DOHH2 (cell line): Measurements from ENCODE around the gene ZNHIT1.
"Not testable (repeated sequence)": the region's sequence is repeated elsewhere in the genome, so short reads cannot be mapped to it uniquely, and the experiment has no call there.

ENCODE experiments used
- H3F3A ChIP-seq: fragments of 200-600 bp; sonication (generic), shearing (Covaris generic); 2 replicates; pipeline ENCODE4 v1.6.0; 2016; ENCODE audit warnings: antibody characterized with exemption, mild to moderate bottlenecking; ENCODE audit not compliant: control insufficient read depth, insufficient read depth
- H3K27ac ChIP-seq: fragments of 200-600 bp; sonication (generic); 2 replicates; pipeline ENCODE4 v1.5.1; 2014; ENCODE audit warnings: low read depth, mild to moderate bottlenecking, low read length, moderate library complexity
- H3K27me3 ChIP-seq: fragments of 200-600 bp; sonication (generic); 2 replicates; pipeline ENCODE4 v1.6.1; 2014; ENCODE audit warnings: mild to moderate bottlenecking, low read length, mixed read lengths; ENCODE audit not compliant: control insufficient read depth
- H3K36me3 ChIP-seq: fragments of 200-600 bp; sonication (generic); 2 replicates; pipeline ENCODE4 v1.6.1; 2014; ENCODE audit warnings: mild to moderate bottlenecking, low read length, moderate library complexity, mixed read lengths; ENCODE audit not compliant: control insufficient read depth
- H3K4me1 ChIP-seq: fragments of 200-600 bp; sonication (generic); 2 replicates; pipeline ENCODE4 v1.6.1; 2014; ENCODE audit warnings: mild to moderate bottlenecking, low read length, mixed read lengths; ENCODE audit not compliant: control insufficient read depth
- H3K4me2 ChIP-seq: fragments of 200-600 bp; sonication (generic); 2 replicates; pipeline ENCODE4 v1.6.0; 2014; ENCODE audit warnings: mild to moderate bottlenecking, low read length, moderate library complexity
- H3K4me3 ChIP-seq: fragments of 200-600 bp; sonication (generic); 2 replicates; pipeline ENCODE4 v1.5.1; 2014; ENCODE audit warnings: mild to moderate bottlenecking, low read length, mixed read lengths
- H3K79me2 ChIP-seq: fragments of 200-600 bp; sonication (generic); 2 replicates; pipeline ENCODE4 v1.6.1; 2014; ENCODE audit warnings: mild to moderate bottlenecking, low read length, mixed read lengths; ENCODE audit not compliant: control insufficient read depth
- H3K9me2 ChIP-seq: fragments of 200-600 bp; sonication (generic); replicated peaks from 2 replicates; pipeline ENCODE4 v1.6.1; 2014; ENCODE audit warnings: mild to moderate bottlenecking, low read length, mixed read lengths; ENCODE audit not compliant: control insufficient read depth
- H3K9me3 ChIP-seq: fragments of 200-600 bp; sonication (generic); 2 replicates; pipeline ENCODE4 v1.6.1; 2014; ENCODE audit warnings: antibody characterized with exemption, low read length, mixed read lengths; ENCODE audit not compliant: control insufficient read depth, insufficient read depth
- H4K20me1 ChIP-seq: fragments of 200-600 bp; sonication (generic); 2 replicates; pipeline ENCODE4 v1.6.0; 2014; ENCODE audit warnings: low read depth, mild to moderate bottlenecking, antibody characterized with exemption, low read length, moderate library complexity; ENCODE audit not compliant: control insufficient read depth, insufficient read depth
- CTCF ChIP-seq: fragments of 200-600 bp; sonication (generic); IDR thresholded peaks from one replicate; pipeline ENCODE4 v1.5.1; 2014; ENCODE audit warnings: antibody characterized with exemption, mild to moderate bottlenecking, low read depth, low read length; ENCODE audit not compliant: poor library complexity, severe bottlenecking
- EZH2phosphoT487 ChIP-seq: fragments of 200-600 bp; sonication (generic); IDR thresholded peaks from 2 replicates; pipeline ENCODE4 v1.6.1; 2017; ENCODE audit warnings: borderline replicate concordance, mild to moderate bottlenecking, antibody characterized with exemption, low read length, moderate library complexity, mixed read lengths

Gene ZNHIT1

DNA sequence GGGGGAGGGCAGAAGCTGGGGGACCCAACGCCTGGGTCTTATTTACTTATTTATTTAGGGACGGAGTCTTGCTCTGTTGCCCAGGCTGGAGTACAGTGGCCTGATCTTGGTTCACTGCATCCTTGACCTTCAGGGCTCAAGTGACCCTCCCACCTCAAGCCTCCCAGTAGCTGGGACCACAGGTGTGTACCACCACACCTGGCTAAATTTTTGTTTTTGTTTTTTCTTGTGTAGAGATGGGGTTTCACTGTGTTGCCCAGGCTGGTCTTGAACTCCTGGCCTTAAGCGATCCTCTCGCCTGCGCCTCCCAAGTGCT lies 15.4 kb upstream of the ZNHIT1 start:
- Histone ChIP-seq H3K79me2 (no peaks in the 10 kb centered on the region), H3F3A (no peaks in the 10 kb centered on the region), H3K9me3 (no peaks in the 10 kb centered on the region), H3K27me3 (peaks cover 11% of the 10 kb centered on the region; the same call in 1 of the 2 replicates), H3K4me2 (no peak overlapping the region), H3K4me1 (peaks cover 10% of the 10 kb centered on the region), H3K27ac (no peak overlapping the region), H4K20me1 (no peaks in the 10 kb centered on the region), H3K36me3 (no peaks in the 10 kb centered on the region), H3K4me3 (no peak overlapping the region), H3K9me2 (no peaks in the 10 kb centered on the region)
- TF ChIP-seq EZH2phosphoT487 (no peak), CTCF (no peak)

DNA sequence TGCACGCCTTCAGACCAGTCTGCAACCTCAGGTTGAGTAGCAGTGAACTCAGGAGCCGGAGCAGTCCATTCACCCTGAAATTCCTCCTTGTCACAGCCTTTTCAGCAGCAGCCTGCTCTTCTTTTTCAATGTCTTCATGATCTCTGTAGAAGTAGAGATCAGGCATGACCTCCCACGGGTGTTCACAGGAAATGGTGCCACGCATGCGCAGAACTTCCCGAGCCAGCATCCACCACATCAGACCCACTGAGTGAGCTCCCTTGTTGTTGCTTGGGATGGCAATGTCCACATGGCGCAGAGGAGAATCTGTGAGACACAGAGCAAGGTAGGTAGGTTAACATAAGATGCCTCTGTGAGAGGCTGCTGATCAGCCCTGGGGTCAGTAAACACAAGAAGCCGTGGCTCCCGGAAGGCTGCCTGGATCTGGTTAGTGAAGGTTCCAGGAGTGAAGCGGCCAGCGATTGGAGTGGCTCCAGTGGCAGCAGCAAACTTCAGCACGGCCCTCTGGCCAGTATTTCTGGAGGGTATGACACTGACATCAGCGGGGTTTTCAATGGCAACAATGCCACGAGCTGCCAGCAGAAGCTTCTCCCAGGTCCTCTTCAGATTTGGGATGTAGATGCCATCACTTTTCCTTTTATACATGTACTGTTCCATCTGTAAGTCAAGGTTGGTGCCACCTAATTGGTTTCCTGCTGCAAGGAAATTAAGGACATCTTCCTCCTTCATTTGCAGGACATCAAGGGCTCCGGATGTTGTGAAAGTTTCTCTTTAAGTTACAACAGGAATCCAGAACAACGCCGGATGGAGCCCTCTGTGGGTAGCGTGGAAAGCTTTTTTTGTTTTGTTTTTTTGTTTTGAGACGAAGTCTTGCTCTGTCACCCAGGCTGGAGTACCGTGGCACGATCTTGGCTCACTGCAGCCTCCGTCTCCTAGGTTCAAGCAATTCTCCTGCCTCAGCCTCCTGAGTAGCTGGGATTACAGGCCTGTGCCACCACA lies 13.9 kb upstream of the ZNHIT1 start:
- Histone ChIP-seq H3K4me2 (peak overlapping the region; percentile 46), H3K27me3 (peaks cover 11% of the 10 kb centered on the region; the same call in 1 of the 2 replicates), H3K4me1 (peaks cover 10% of the 10 kb centered on the region)
- H4K20me1 ChIP-seq, H3K27ac ChIP-seq, H3K4me3 ChIP-seq, H3K9me3 ChIP-seq, H3K79me2 ChIP-seq, H3K9me2 ChIP-seq, H3F3A ChIP-seq, H3K36me3 ChIP-seq: not testable (repeated sequence)

GRCh38 chr7:101205901-101206664 lies 11.9 kb upstream of the ZNHIT1 start:
- Histone ChIP-seq H3K27me3 (peaks cover 6% of the 10 kb centered on the region; the same call in 1 of the 2 replicates), H3K79me2 (no peaks in the 10 kb centered on the region), H4K20me1 (no peaks in the 10 kb centered on the region), H3K4me3 (no peak overlapping the region), H3K36me3 (no peaks in the 10 kb centered on the region), H3K4me2 (no peak overlapping the region), H3K4me1 (peaks cover 10% of the 10 kb centered on the region), H3K9me2 (no peaks in the 10 kb centered on the region), H3K9me3 (no peaks in the 10 kb centered on the region), H3K27ac (no peak overlapping the region), H3F3A (no peaks in the 10 kb centered on the region)
- TF ChIP-seq CTCF (no peak), EZH2phosphoT487 (no peak)

- H3K9me2 ChIP-seq: no peaks in the 10 kb centered on the region
- H4K20me1 ChIP-seq: no peaks in the 10 kb centered on the region
- no peaks in the 10 kb centered on the region for H3F3A ChIP-seq
- H3K27me3 ChIP-seq: peaks cover 5% of the 10 kb centered on the region; the same call in 1 of the 2 replicates
- H3K4me3 ChIP-seq: no peak overlapping the region
- no peak overlapping the region for H3K27ac ChIP-seq
- H3K36me3 ChIP-seq: no peaks in the 10 kb centered on the region; the same call in 1 of the 2 replicates
- H3K4me2 ChIP-seq: no peak overlapping the region
- H3K4me1 ChIP-seq: peaks cover 10% of the 10 kb centered on the region
- TF ChIP-seq CTCF: no peak
- TF ChIP-seq EZH2phosphoT487: no peak
- H3K9me3 ChIP-seq: no peaks in the 10 kb centered on the region
- H3K79me2 ChIP-seq: no peaks in the 10 kb centered on the region
Observed at GRCh38 chr7:101206665-101207042, 11.3 kb upstream of the ZNHIT1 start.
